Measurements from ENCODE around the gene PRKAR2B.

Gene PRKAR2B

GRCh38 chr7:107145067-107145838 is 100.7 kb downstream of the PRKAR2B start:
- TF ChIP-seq CTCF (IDR thresholded peaks at IDR 0.05; ENCODE audit: control insufficient read depth, insufficient read depth, low read depth, low read length, missing control alignments), result no peak
- DNase-seq (ENCODE audit: low read depth), result no peak
- H3K4me3 ChIP-seq (ENCODE audit: control insufficient read depth, low read depth, low read length), result no peak overlapping the region

- TF ChIP-seq CTCF (IDR thresholded peaks at IDR 0.05; ENCODE audit: control insufficient read depth, insufficient read depth, low read depth, low read length, missing control alignments), result peak; percentile 73
- no peak overlapping the region for H3K4me3 ChIP-seq (ENCODE audit: control insufficient read depth, low read depth, low read length)
- no peak for DNase-seq (ENCODE audit: low read depth)
Observed at GRCh38 chr7:107147464-107148393, 103.2 kb downstream of the PRKAR2B start.

GRCh38 chr7:107148721-107149120 is 104.2 kb downstream of the PRKAR2B start:
- DNase-seq (ENCODE audit: low read depth), result no peak
- H3K4me3 ChIP-seq (ENCODE audit: control insufficient read depth, low read depth, low read length), result no peak overlapping the region
- TF ChIP-seq CTCF (IDR thresholded peaks at IDR 0.05; ENCODE audit: control insufficient read depth, insufficient read depth, low read depth, low read length, missing control alignments), result no peak

GRCh38 chr7:107149863-107150262 is 105.4 kb downstream of the PRKAR2B start:
- DNase-seq (ENCODE audit: low read depth), result no peak
- TF ChIP-seq CTCF (IDR thresholded peaks at IDR 0.05; ENCODE audit: control insufficient read depth, insufficient read depth, low read depth, low read length, missing control alignments), result no peak
- no peak overlapping the region for H3K4me3 ChIP-seq (ENCODE audit: control insufficient read depth, low read depth, low read length)

GRCh38 chr7:107150375-107151073 is 106.0 kb downstream of the PRKAR2B start:
- peak; percentile 56 for TF ChIP-seq CTCF (IDR thresholded peaks at IDR 0.05; ENCODE audit: control insufficient read depth, insufficient read depth, low read depth, low read length, missing control alignments)
- H3K4me3 ChIP-seq (ENCODE audit: control insufficient read depth, low read depth, low read length), result no peak overlapping the region
- DNase-seq (ENCODE audit: low read depth), result no peak

- no peak for DNase-seq (ENCODE audit: low read depth)
- H3K4me3 ChIP-seq (ENCODE audit: control insufficient read depth, low read depth, low read length), result no peak overlapping the region
- TF ChIP-seq CTCF (IDR thresholded peaks at IDR 0.05; ENCODE audit: control insufficient read depth, insufficient read depth, low read depth, low read length, missing control alignments), result no peak
Observed at GRCh38 chr7:107151538-107151937, 107.0 kb downstream of the PRKAR2B start.

Data from AG09309 (cell line).